ENCODE data around the gene TBRG1. TPM values are rescaled to one million over a fixed set of nuclear protein-coding genes. Genes with fewer than 3 reads are reported as not detected.

The TBRG1 gene
- total and polyA plus RNA-seq, 2 experiments from 2014 or later = 24.8 to 56.6 TPM

GRCh38 chr11:124591430-124591829 is 31.2 kb upstream of the TBRG1 start (continued):
- TF ChIP-seq, protein P1, sequence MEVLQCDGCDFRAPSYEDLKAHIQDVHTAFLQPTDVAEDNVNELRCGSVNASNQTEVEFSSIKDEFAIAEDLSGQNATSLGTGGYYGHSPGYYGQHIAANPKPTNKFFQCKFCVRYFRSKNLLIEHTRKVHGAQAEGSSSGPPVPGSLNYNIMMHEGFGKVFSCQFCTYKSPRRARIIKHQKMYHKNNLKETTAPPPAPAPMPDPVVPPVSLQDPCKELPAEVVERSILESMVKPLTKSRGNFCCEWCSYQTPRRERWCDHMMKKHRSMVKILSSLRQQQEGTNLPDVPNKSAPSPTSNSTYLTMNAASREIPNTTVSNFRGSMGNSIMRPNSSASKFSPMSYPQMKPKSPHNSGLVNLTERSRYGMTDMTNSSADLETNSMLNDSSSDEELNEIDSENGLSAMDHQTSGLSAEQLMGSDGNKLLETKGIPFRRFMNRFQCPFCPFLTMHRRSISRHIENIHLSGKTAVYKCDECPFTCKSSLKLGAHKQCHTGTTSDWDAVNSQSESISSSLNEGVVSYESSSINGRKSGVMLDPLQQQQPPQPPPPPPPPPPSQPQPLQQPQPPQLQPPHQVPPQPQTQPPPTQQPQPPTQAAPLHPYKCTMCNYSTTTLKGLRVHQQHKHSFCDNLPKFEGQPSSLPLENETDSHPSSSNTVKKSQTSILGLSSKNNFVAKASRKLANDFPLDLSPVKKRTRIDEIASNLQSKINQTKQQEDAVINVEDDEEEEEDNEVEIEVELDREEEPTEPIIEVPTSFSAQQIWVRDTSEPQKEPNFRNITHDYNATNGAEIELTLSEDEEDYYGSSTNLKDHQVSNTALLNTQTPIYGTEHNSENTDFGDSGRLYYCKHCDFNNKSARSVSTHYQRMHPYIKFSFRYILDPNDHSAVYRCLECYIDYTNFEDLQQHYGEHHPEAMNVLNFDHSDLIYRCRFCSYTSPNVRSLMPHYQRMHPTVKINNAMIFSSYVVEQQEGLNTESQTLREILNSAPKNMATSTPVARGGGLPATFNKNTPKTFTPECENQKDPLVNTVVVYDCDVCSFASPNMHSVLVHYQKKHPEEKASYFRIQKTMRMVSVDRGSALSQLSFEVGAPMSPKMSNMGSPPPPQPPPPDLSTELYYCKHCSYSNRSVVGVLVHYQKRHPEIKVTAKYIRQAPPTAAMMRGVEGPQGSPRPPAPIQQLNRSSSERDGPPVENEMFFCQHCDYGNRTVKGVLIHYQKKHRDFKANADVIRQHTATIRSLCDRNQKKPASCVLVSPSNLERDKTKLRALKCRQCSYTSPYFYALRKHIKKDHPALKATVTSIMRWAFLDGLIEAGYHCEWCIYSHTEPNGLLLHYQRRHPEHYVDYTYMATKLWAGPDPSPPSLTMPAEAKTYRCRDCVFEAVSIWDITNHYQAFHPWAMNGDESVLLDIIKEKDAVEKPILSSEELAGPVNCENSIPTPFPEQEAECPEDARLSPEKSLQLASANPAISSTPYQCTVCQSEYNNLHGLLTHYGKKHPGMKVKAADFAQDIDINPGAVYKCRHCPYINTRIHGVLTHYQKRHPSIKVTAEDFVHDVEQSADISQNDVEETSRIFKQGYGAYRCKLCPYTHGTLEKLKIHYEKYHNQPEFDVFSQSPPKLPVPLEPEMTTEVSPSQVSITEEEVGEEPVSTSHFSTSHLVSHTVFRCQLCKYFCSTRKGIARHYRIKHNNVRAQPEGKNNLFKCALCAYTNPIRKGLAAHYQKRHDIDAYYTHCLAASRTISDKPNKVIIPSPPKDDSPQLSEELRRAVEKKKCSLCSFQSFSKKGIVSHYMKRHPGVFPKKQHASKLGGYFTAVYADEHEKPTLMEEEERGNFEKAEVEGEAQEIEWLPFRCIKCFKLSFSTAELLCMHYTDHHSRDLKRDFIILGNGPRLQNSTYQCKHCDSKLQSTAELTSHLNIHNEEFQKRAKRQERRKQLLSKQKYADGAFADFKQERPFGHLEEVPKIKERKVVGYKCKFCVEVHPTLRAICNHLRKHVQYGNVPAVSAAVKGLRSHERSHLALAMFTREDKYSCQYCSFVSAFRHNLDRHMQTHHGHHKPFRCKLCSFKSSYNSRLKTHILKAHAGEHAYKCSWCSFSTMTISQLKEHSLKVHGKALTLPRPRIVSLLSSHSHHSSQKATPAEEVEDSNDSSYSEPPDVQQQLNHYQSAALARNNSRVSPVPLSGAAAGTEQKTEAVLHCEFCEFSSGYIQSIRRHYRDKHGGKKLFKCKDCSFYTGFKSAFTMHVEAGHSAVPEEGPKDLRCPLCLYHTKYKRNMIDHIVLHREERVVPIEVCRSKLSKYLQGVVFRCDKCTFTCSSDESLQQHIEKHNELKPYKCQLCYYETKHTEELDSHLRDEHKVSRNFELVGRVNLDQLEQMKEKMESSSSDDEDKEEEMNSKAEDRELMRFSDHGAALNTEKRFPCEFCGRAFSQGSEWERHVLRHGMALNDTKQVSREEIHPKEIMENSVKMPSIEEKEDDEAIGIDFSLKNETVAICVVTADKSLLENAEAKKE (CRISPR knock-in tag; IDR thresholded peaks at IDR 0.05) = no peak
- TF ChIP-seq POLR2AphosphoS5 (IDR thresholded peaks at IDR 0.05; ENCODE audit: low read depth) (no peak), EZH2phosphoT487 (IDR thresholded peaks at IDR 0.05; ENCODE audit: unreplicated experiment) (no peak), CREB1 (CRISPR knock-in tag; IDR thresholded peaks at IDR 0.05; ENCODE audit: low read depth) (no peak), NANOG (IDR thresholded peaks at IDR 0.05; ENCODE audit: borderline replicate concordance) (no peak), ZNF331 (CRISPR knock-in tag; IDR thresholded peaks at IDR 0.05; ENCODE audit: low read depth) (no peak), REST (IDR thresholded peaks at IDR 0.05; ENCODE audit: unreplicated experiment) (no peak)
- TF ChIP-seq, protein P2, sequence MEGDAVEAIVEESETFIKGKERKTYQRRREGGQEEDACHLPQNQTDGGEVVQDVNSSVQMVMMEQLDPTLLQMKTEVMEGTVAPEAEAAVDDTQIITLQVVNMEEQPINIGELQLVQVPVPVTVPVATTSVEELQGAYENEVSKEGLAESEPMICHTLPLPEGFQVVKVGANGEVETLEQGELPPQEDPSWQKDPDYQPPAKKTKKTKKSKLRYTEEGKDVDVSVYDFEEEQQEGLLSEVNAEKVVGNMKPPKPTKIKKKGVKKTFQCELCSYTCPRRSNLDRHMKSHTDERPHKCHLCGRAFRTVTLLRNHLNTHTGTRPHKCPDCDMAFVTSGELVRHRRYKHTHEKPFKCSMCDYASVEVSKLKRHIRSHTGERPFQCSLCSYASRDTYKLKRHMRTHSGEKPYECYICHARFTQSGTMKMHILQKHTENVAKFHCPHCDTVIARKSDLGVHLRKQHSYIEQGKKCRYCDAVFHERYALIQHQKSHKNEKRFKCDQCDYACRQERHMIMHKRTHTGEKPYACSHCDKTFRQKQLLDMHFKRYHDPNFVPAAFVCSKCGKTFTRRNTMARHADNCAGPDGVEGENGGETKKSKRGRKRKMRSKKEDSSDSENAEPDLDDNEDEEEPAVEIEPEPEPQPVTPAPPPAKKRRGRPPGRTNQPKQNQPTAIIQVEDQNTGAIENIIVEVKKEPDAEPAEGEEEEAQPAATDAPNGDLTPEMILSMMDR (conservative IDR thresholded peaks at IDR 0.05; ENCODE audit: low read depth in 2 of 2) = no peak

Data from GM23338 (cell line).